Measurements from ENCODE around the gene CNTNAP2. TPM values are rescaled to one million over a fixed set of nuclear protein-coding genes. Genes with fewer than 3 reads are reported as not detected.

CNTNAP2 gene
- polyA plus RNA-seq, 2 donors = 0.41 to 0.48 TPM

DNA sequence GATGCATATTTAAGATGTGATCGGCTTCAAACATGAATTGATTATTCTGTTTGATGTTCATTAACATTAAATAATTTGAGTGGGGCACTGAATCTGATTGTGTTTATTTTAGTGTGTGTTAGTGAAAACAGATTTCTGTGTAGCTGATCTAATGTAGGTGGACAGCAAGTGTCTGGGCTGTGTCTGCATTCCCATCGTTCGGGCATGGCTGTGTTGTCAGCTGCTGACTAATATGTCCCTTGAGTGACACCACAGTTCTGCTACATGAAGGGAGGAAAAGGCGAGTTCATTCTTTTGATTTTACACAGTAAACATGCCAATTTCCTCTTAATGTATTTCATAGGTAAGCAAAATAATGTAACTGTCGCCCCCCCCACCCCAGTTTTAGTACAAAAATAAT, 203.0 kb downstream of the CNTNAP2 start:
- H3K9me3 ChIP-seq (ENCODE audit: control insufficient read depth in 2 of 2, insufficient read depth in 1 of 2, low read depth in 1 of 2, low read length in 1 of 2) = no peaks in the 10 kb centered on the region
- no peak overlapping the region for H3K4me3 ChIP-seq (ENCODE audit: low read depth in 1 of 2, low read length in 2 of 2)
- H3K27me3 ChIP-seq (ENCODE audit: control insufficient read depth in 1 of 2, insufficient read depth in 2 of 2, low read length in 2 of 2) = no peaks in the 10 kb centered on the region
- no peak overlapping the region for H3K27ac ChIP-seq (ENCODE audit: low read depth in 2 of 2, low read length in 1 of 2)
- no peaks in the 10 kb centered on the region for H3K4me1 ChIP-seq (ENCODE audit: control insufficient read depth in 2 of 2, insufficient read depth in 2 of 2, low read length in 1 of 2)
- 54 to 60% methylated on average over 5 of the region's 5 CpGs for WGBS, 2 donors
- no peaks in the 10 kb centered on the region for H3K36me3 ChIP-seq (ENCODE audit: control insufficient read depth in 2 of 2, insufficient read depth in 2 of 2, low read length in 1 of 2)

DNA sequence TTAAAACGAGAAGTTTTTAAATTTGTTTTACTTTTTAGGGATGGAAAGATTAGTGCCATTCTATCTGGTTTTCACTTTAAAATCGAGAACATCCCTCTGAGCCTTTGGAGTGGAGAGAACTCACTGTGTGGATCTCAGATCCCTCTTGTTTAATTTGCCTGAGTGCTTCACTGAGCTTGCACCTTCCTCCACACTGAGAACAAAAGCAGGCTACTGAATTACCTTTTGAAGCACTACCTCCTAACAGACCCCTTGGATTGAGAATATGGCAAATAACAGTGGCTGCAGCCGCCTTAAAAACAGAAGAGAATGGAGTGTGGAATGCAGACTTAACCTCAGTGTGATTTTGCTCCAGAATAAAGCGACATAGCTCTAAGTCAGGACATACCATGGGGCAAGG, 204.7 kb downstream of the CNTNAP2 start:
- WGBS, 2 donors = 66 to 70% methylated on average over 4 of the region's 4 CpGs
- no peak overlapping the region for H3K4me3 ChIP-seq (ENCODE audit: low read depth in 1 of 2, low read length in 2 of 2)
- H3K27me3 ChIP-seq (ENCODE audit: control insufficient read depth in 1 of 2, insufficient read depth in 2 of 2, low read length in 2 of 2) = no peaks in the 10 kb centered on the region
- no peaks in the 10 kb centered on the region for H3K9me3 ChIP-seq (ENCODE audit: control insufficient read depth in 2 of 2, insufficient read depth in 1 of 2, low read depth in 1 of 2, low read length in 1 of 2)
- H3K27ac ChIP-seq (ENCODE audit: low read depth in 2 of 2, low read length in 1 of 2) = no peak overlapping the region
- no peaks in the 10 kb centered on the region for H3K36me3 ChIP-seq (ENCODE audit: control insufficient read depth in 2 of 2, insufficient read depth in 2 of 2, low read length in 1 of 2)
- H3K4me1 ChIP-seq (ENCODE audit: control insufficient read depth in 2 of 2, insufficient read depth in 2 of 2, low read length in 1 of 2) = no peaks in the 10 kb centered on the region

DNA sequence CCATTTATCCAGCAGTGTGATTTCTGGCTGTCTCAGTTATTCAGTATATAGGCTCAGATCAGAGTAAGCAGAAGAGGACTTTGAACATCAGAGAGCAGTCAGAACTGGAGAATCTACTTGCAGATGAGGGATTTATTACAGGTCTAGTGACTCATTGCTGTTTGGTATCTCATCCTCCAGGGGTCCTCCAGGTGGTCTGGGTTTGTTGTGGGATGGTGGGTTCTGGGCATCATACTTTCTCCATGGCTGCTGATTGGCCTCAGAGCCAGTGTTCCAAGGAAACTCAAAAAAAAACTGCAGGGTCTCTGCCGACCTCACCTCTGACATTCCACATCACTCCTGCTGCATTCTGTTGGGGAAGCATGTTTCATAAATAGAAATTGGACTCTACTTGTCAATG, 214.8 kb downstream of the CNTNAP2 start:
- H3K27ac ChIP-seq (ENCODE audit: low read depth in 2 of 2, low read length in 1 of 2) = no peak overlapping the region
- H3K4me3 ChIP-seq (ENCODE audit: low read depth in 1 of 2, low read length in 2 of 2) = no peak overlapping the region
- no peaks in the 10 kb centered on the region for H3K27me3 ChIP-seq (ENCODE audit: control insufficient read depth in 1 of 2, insufficient read depth in 2 of 2, low read length in 2 of 2)
- H3K9me3 ChIP-seq (ENCODE audit: control insufficient read depth in 2 of 2, insufficient read depth in 1 of 2, low read depth in 1 of 2, low read length in 1 of 2) = no peaks in the 10 kb centered on the region
- no peaks in the 10 kb centered on the region for H3K4me1 ChIP-seq (ENCODE audit: control insufficient read depth in 2 of 2, insufficient read depth in 2 of 2, low read length in 1 of 2)
- WGBS, 2 donors = 41 to 48% methylated on average over 1 of the region's 1 CpG
- H3K36me3 ChIP-seq (ENCODE audit: control insufficient read depth in 2 of 2, insufficient read depth in 2 of 2, low read length in 1 of 2) = no peaks in the 10 kb centered on the region

DNA sequence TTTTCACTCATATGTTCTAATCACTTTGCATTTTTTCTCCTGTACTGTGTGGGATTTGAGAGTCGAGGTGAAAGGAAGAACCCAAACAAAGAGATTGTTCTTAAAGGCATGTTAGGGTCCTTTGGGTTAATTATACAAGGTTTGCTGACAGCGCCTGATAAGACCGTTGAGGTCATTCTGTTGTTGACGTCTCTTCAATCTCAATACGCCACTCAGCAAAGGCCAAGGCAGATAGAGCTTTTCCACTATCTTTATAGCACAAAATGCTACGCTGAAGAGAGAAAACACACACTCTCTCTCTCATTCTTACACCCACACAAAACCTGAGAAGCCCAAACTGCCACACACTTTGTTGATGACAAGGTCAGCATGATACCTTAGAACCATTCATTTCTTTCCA, 228.7 kb downstream of the CNTNAP2 start:
- WGBS, 2 donors = 27 to 47% methylated on average over 6 of the region's 6 CpGs
- Histone ChIP-seq H3K27me3 (ENCODE audit: control insufficient read depth in 1 of 2, insufficient read depth in 2 of 2, low read length in 2 of 2) (no peaks in the 10 kb centered on the region), H3K27ac (ENCODE audit: low read depth in 2 of 2, low read length in 1 of 2) (no peak overlapping the region), H3K9me3 (ENCODE audit: control insufficient read depth in 2 of 2, insufficient read depth in 1 of 2, low read depth in 1 of 2, low read length in 1 of 2) (no peaks in the 10 kb centered on the region), H3K4me3 (ENCODE audit: low read depth in 1 of 2, low read length in 2 of 2) (no peak overlapping the region), H3K36me3 (ENCODE audit: control insufficient read depth in 2 of 2, insufficient read depth in 2 of 2, low read length in 1 of 2) (no peaks in the 10 kb centered on the region), H3K4me1 (ENCODE audit: control insufficient read depth in 2 of 2, insufficient read depth in 2 of 2, low read length in 1 of 2) (no peaks in the 10 kb centered on the region)

DNA sequence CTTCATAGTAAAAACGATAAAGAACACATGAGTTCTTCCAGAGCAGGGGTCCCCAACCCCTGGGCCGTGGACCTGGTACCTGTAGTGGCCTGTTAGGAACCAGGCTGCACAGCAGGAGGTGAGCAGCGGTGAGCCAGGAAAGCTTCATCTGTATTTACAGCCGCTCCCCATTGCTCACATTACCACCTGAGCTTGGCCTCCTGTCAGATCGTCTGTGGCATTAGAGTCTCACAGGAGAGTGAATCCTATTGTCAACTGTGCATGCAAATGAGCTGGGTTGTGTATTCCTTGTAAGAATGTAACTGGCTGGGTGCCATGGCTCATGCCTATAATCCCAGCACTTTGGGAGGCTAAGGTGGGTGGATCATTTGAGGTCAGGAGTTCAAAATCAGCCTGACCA, 229.5 kb downstream of the CNTNAP2 start:
- Histone ChIP-seq H3K9me3 (ENCODE audit: control insufficient read depth in 2 of 2, insufficient read depth in 1 of 2, low read depth in 1 of 2, low read length in 1 of 2) (no peaks in the 10 kb centered on the region), H3K27me3 (ENCODE audit: control insufficient read depth in 1 of 2, insufficient read depth in 2 of 2, low read length in 2 of 2) (no peaks in the 10 kb centered on the region), H3K36me3 (ENCODE audit: control insufficient read depth in 2 of 2, insufficient read depth in 2 of 2, low read length in 1 of 2) (no peaks in the 10 kb centered on the region), H3K4me3 (ENCODE audit: low read depth in 1 of 2, low read length in 2 of 2) (no peak overlapping the region), H3K27ac (ENCODE audit: low read depth in 2 of 2, low read length in 1 of 2) (no peak overlapping the region), H3K4me1 (ENCODE audit: control insufficient read depth in 2 of 2, insufficient read depth in 2 of 2, low read length in 1 of 2) (no peaks in the 10 kb centered on the region)
- 78 to 81% methylated on average over 5 of the region's 5 CpGs for WGBS, 2 donors

DNA sequence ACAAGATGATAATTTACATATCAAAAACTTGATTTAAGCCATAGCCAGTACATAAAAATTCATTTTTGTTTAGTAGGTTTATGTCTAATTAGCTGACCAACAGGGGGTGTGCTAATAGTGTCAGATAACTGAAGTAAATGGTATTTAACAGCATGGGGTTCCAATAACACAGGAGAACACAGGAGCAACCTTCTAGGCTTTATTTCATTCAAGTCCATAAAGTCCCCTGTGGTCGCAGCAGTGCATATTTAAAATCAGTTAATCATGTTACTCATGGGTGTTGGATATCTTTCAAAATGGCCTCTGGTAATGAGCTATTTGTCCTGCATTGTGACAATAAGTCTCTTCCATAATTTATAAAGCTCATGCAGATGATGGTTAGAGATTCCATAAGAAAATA, 238.6 kb downstream of the CNTNAP2 start:
- Histone ChIP-seq H3K4me1 (ENCODE audit: control insufficient read depth in 2 of 2, insufficient read depth in 2 of 2, low read length in 1 of 2) (no peaks in the 10 kb centered on the region), H3K36me3 (ENCODE audit: control insufficient read depth in 2 of 2, insufficient read depth in 2 of 2, low read length in 1 of 2) (no peaks in the 10 kb centered on the region), H3K27ac (ENCODE audit: low read depth in 2 of 2, low read length in 1 of 2) (no peak overlapping the region), H3K27me3 (ENCODE audit: control insufficient read depth in 1 of 2, insufficient read depth in 2 of 2, low read length in 2 of 2) (no peaks in the 10 kb centered on the region), H3K4me3 (ENCODE audit: low read depth in 1 of 2, low read length in 2 of 2) (no peak overlapping the region), H3K9me3 (ENCODE audit: control insufficient read depth in 2 of 2, insufficient read depth in 1 of 2, low read depth in 1 of 2, low read length in 1 of 2) (no peaks in the 10 kb centered on the region)
- 75 to 81% methylated on average over 1 of the region's 1 CpG for WGBS, 2 donors

DNA sequence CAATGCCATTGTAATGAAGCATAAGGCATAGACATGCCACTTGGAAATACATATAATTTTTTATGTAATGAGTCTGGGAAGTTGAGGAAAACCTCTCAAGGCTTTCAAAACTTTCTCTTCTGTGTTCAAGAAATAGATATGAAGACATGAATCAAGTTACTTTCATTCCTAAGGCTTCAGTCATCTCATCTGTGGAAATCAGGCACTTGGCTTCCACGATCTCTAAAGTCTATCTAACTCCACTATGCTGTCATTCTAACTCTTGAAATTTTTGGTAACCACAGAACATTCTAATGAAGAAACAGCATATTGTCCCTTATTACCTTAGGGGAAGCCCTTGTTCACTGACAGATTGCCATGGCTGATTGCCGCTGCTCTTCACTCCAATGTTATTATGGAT, 242.6 kb downstream of the CNTNAP2 start:
- Histone ChIP-seq H3K27ac (ENCODE audit: low read depth in 2 of 2, low read length in 1 of 2) (no peak overlapping the region), H3K27me3 (ENCODE audit: control insufficient read depth in 1 of 2, insufficient read depth in 2 of 2, low read length in 2 of 2) (no peaks in the 10 kb centered on the region), H3K4me1 (ENCODE audit: control insufficient read depth in 2 of 2, insufficient read depth in 2 of 2, low read length in 1 of 2) (no peaks in the 10 kb centered on the region), H3K9me3 (ENCODE audit: control insufficient read depth in 2 of 2, insufficient read depth in 1 of 2, low read depth in 1 of 2, low read length in 1 of 2) (peaks cover 0 to 3% of the 10 kb centered on the region in 2 donors), H3K4me3 (ENCODE audit: low read depth in 1 of 2, low read length in 2 of 2) (no peak overlapping the region), H3K36me3 (ENCODE audit: control insufficient read depth in 2 of 2, insufficient read depth in 2 of 2, low read length in 1 of 2) (no peaks in the 10 kb centered on the region)
- WGBS, 2 donors = 45 to 89% methylated on average over 2 of the region's 2 CpGs

DNA sequence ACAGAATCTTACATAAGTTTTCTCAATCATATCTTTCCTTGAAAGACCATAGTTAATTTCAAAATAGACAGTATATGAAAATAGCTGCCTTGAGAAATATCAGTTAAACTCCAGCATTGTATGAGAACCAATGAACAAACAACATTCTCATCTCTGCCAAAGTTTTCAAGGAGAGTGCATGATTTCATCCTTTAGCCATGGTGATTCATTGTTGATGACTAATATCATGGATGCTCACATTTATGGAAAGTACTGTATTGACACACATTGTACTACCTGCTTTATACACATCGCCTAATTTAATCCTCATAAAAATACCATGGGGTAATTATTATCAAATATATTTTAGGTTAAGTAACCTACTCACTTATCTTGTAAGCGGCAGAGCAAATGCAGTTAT, 250.3 kb downstream of the CNTNAP2 start:
- Histone ChIP-seq H3K4me3 (ENCODE audit: low read depth in 1 of 2, low read length in 2 of 2) (no peak overlapping the region), H3K9me3 (ENCODE audit: control insufficient read depth in 2 of 2, insufficient read depth in 1 of 2, low read depth in 1 of 2, low read length in 1 of 2) (peaks cover 0 to 5% of the 10 kb centered on the region in 2 donors), H3K27ac (ENCODE audit: low read depth in 2 of 2, low read length in 1 of 2) (no peak overlapping the region), H3K36me3 (ENCODE audit: control insufficient read depth in 2 of 2, insufficient read depth in 2 of 2, low read length in 1 of 2) (no peaks in the 10 kb centered on the region), H3K27me3 (ENCODE audit: control insufficient read depth in 1 of 2, insufficient read depth in 2 of 2, low read length in 2 of 2) (no peaks in the 10 kb centered on the region), H3K4me1 (ENCODE audit: control insufficient read depth in 2 of 2, insufficient read depth in 2 of 2, low read length in 1 of 2) (no peaks in the 10 kb centered on the region)
- WGBS, 2 donors = 59 to 73% methylated on average over 2 of the region's 2 CpGs

DNA sequence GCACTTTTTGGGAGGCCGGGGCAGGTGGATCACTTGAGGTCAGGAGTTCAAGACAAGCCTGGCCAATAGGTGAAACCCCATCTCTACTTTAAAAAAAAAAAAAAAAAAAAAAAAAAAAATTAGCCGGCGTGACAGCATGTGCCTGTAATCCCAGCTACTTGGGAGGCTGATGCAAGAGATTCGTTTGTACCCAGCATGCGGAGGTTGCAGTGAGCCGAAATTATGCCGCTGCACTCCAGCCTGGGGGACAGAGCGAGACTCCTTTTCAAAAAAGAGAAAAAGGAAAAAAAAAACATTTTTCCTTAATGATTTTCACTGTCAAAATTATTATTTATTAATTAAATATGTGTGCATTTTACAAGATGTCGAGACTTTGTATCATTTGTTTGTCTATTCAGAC, 253.6 kb downstream of the CNTNAP2 start:
- Histone ChIP-seq H3K4me3 (ENCODE audit: low read depth in 1 of 2, low read length in 2 of 2) (no peak overlapping the region), H3K27me3 (ENCODE audit: control insufficient read depth in 1 of 2, insufficient read depth in 2 of 2, low read length in 2 of 2) (no peaks in the 10 kb centered on the region), H3K9me3 (ENCODE audit: control insufficient read depth in 2 of 2, insufficient read depth in 1 of 2, low read depth in 1 of 2, low read length in 1 of 2) (peaks cover 0 to 3% of the 10 kb centered on the region in 2 donors), H3K27ac (ENCODE audit: low read depth in 2 of 2, low read length in 1 of 2) (no peak overlapping the region), H3K4me1 (ENCODE audit: control insufficient read depth in 2 of 2, insufficient read depth in 2 of 2, low read length in 1 of 2) (no peaks in the 10 kb centered on the region), H3K36me3 (ENCODE audit: control insufficient read depth in 2 of 2, insufficient read depth in 2 of 2, low read length in 1 of 2) (no peaks in the 10 kb centered on the region)
- WGBS, 2 donors = 82 to 85% methylated on average over 9 of the region's 9 CpGs

DNA sequence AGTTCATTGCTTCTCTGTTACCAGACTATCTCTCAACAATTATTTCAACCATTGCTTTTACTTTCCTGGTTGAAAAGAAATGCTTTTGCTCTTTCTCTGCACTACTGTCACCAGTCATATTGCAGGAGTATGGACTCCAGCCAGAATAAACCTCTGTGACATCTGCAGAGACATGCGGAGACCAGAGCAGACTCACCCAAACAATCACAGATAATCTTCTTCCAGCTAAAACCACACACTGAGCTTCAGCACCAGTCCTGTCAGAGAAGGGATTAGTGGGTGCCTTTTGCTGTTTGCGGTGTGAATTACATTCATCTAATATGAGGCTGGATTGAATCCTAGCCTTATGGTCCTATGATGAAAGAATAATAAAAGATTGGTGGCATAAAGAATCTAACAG, 258.6 kb downstream of the CNTNAP2 start:
- Histone ChIP-seq H3K27me3 (ENCODE audit: control insufficient read depth in 1 of 2, insufficient read depth in 2 of 2, low read length in 2 of 2) (no peaks in the 10 kb centered on the region), H3K4me3 (ENCODE audit: low read depth in 1 of 2, low read length in 2 of 2) (no peak overlapping the region), H3K9me3 (ENCODE audit: control insufficient read depth in 2 of 2, insufficient read depth in 1 of 2, low read depth in 1 of 2, low read length in 1 of 2) (peaks cover 0 to 3% of the 10 kb centered on the region in 2 donors), H3K36me3 (ENCODE audit: control insufficient read depth in 2 of 2, insufficient read depth in 2 of 2, low read length in 1 of 2) (no peaks in the 10 kb centered on the region), H3K27ac (ENCODE audit: low read depth in 2 of 2, low read length in 1 of 2) (no peak overlapping the region), H3K4me1 (ENCODE audit: control insufficient read depth in 2 of 2, insufficient read depth in 2 of 2, low read length in 1 of 2) (no peaks in the 10 kb centered on the region)
- WGBS, 2 donors = 35 to 46% methylated on average over 2 of the region's 2 CpGs
